DOHH2 (cell line): ENCODE measurements around the gene LRRC4C.

Experiments
- H3F3A ChIP-seq: fragments of 200-600 bp; sonication (generic), shearing (Covaris generic); 2 replicates; pipeline ENCODE4 v1.6.0; 2016; ENCODE audit warnings: antibody characterized with exemption, mild to moderate bottlenecking; ENCODE audit not compliant: control insufficient read depth, insufficient read depth
- H3K27ac ChIP-seq: fragments of 200-600 bp; sonication (generic); 2 replicates; pipeline ENCODE4 v1.5.1; 2014; ENCODE audit warnings: low read depth, mild to moderate bottlenecking, low read length, moderate library complexity
- H3K27me3 ChIP-seq: fragments of 200-600 bp; sonication (generic); 2 replicates; pipeline ENCODE4 v1.6.1; 2014; ENCODE audit warnings: mild to moderate bottlenecking, low read length, mixed read lengths; ENCODE audit not compliant: control insufficient read depth
- H3K36me3 ChIP-seq: fragments of 200-600 bp; sonication (generic); 2 replicates; pipeline ENCODE4 v1.6.1; 2014; ENCODE audit warnings: mild to moderate bottlenecking, low read length, moderate library complexity, mixed read lengths; ENCODE audit not compliant: control insufficient read depth
- H3K4me1 ChIP-seq: fragments of 200-600 bp; sonication (generic); 2 replicates; pipeline ENCODE4 v1.6.1; 2014; ENCODE audit warnings: mild to moderate bottlenecking, low read length, mixed read lengths; ENCODE audit not compliant: control insufficient read depth
- H3K4me2 ChIP-seq: fragments of 200-600 bp; sonication (generic); 2 replicates; pipeline ENCODE4 v1.6.0; 2014; ENCODE audit warnings: mild to moderate bottlenecking, low read length, moderate library complexity
- H3K4me3 ChIP-seq: fragments of 200-600 bp; sonication (generic); 2 replicates; pipeline ENCODE4 v1.5.1; 2014; ENCODE audit warnings: mild to moderate bottlenecking, low read length, mixed read lengths
- H3K79me2 ChIP-seq: fragments of 200-600 bp; sonication (generic); 2 replicates; pipeline ENCODE4 v1.6.1; 2014; ENCODE audit warnings: mild to moderate bottlenecking, low read length, mixed read lengths; ENCODE audit not compliant: control insufficient read depth
- H3K9me2 ChIP-seq: fragments of 200-600 bp; sonication (generic); replicated peaks from 2 replicates; pipeline ENCODE4 v1.6.1; 2014; ENCODE audit warnings: mild to moderate bottlenecking, low read length, mixed read lengths; ENCODE audit not compliant: control insufficient read depth
- H3K9me3 ChIP-seq: fragments of 200-600 bp; sonication (generic); 2 replicates; pipeline ENCODE4 v1.6.1; 2014; ENCODE audit warnings: antibody characterized with exemption, low read length, mixed read lengths; ENCODE audit not compliant: control insufficient read depth, insufficient read depth
- H4K20me1 ChIP-seq: fragments of 200-600 bp; sonication (generic); 2 replicates; pipeline ENCODE4 v1.6.0; 2014; ENCODE audit warnings: low read depth, mild to moderate bottlenecking, antibody characterized with exemption, low read length, moderate library complexity; ENCODE audit not compliant: control insufficient read depth, insufficient read depth
- CTCF ChIP-seq: fragments of 200-600 bp; sonication (generic); IDR thresholded peaks from one replicate; pipeline ENCODE4 v1.5.1; 2014; ENCODE audit warnings: antibody characterized with exemption, mild to moderate bottlenecking, low read depth, low read length; ENCODE audit not compliant: poor library complexity, severe bottlenecking
- EZH2phosphoT487 ChIP-seq: fragments of 200-600 bp; sonication (generic); IDR thresholded peaks from 2 replicates; pipeline ENCODE4 v1.6.1; 2017; ENCODE audit warnings: borderline replicate concordance, mild to moderate bottlenecking, antibody characterized with exemption, low read length, moderate library complexity, mixed read lengths

The LRRC4C gene

DNA sequence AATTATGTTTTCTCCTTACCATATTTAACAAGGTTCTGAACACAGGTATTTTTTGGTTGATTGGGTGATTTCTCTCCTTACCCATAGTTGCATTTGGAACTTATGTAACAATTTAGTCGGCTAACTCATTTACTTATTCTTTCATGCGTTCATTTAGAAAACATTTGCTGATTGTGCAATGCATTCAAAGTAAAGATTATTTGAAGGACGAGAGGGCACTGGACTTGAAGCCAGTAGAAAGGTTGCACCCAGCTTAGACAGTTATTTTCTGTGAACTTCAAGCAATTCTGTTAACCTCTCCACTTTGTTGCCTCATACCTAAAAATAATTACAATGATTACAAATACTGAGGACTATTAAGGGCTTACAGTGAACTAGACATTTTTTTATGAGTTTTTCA lies 769.6 kb downstream of the LRRC4C start:
- H3K4me3 ChIP-seq = no peak overlapping the region
- H3K79me2 ChIP-seq = no peaks in the 10 kb centered on the region
- no peaks in the 10 kb centered on the region for H3K9me3 ChIP-seq
- no peak overlapping the region for H3K27ac ChIP-seq
- no peaks in the 10 kb centered on the region for H3K9me2 ChIP-seq
- no peaks in the 10 kb centered on the region for H3K27me3 ChIP-seq
- H3K4me2 ChIP-seq = no peak overlapping the region
- no peaks in the 10 kb centered on the region for H4K20me1 ChIP-seq
- H3K36me3 ChIP-seq = no peaks in the 10 kb centered on the region
- TF ChIP-seq CTCF = no peak
- no peak for TF ChIP-seq EZH2phosphoT487
- no peaks in the 10 kb centered on the region for H3K4me1 ChIP-seq
- H3F3A ChIP-seq = no peaks in the 10 kb centered on the region

GRCh38 chr11:40688369-40688768 lies 771.1 kb downstream of the LRRC4C start:
- Histone ChIP-seq H3K27ac (no peak overlapping the region), H3K27me3 (no peaks in the 10 kb centered on the region), H4K20me1 (no peaks in the 10 kb centered on the region), H3K9me3 (no peaks in the 10 kb centered on the region), H3K36me3 (no peaks in the 10 kb centered on the region), H3K9me2 (no peaks in the 10 kb centered on the region), H3K79me2 (no peaks in the 10 kb centered on the region), H3K4me3 (no peak overlapping the region), H3K4me1 (no peaks in the 10 kb centered on the region), H3K4me2 (no peak overlapping the region), H3F3A (no peaks in the 10 kb centered on the region)
- TF ChIP-seq CTCF = no peak
- no peak for TF ChIP-seq EZH2phosphoT487

DNA sequence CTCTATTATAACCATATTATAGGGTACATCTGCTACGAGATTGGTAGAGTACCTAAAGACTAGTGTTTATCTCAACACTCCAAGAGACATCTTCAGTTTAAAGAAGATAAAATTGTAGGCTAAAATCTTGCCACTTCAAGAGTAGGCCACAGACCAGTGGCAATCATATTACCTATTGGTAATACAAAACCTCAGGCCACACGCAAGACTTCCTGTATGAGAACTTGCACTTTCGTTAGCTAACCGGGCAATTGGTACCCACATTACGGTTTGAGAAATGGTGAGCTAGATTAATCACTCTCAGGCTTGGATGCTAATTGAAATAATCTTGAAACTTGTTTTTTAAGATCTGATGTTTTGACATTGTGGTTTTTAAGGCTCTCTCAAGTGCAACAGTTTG lies 772.7 kb downstream of the LRRC4C start:
- no peak for TF ChIP-seq EZH2phosphoT487
- no peak for TF ChIP-seq CTCF
- Histone ChIP-seq H3K4me3 (no peak overlapping the region), H3K27me3 (no peaks in the 10 kb centered on the region), H3F3A (no peaks in the 10 kb centered on the region), H4K20me1 (no peaks in the 10 kb centered on the region), H3K9me3 (no peaks in the 10 kb centered on the region), H3K9me2 (no peaks in the 10 kb centered on the region), H3K79me2 (no peaks in the 10 kb centered on the region), H3K36me3 (no peaks in the 10 kb centered on the region), H3K4me2 (no peak overlapping the region), H3K27ac (no peak overlapping the region), H3K4me1 (no peaks in the 10 kb centered on the region)

- TF ChIP-seq CTCF (no peak), EZH2phosphoT487 (no peak)
- H3K4me2 ChIP-seq = no peak overlapping the region
- no peaks in the 10 kb centered on the region for H3K27me3 ChIP-seq
- H3K9me2 ChIP-seq = no peaks in the 10 kb centered on the region
- H3K79me2 ChIP-seq = no peaks in the 10 kb centered on the region
- H3K4me3 ChIP-seq = no peak overlapping the region
- H3K36me3 ChIP-seq = no peaks in the 10 kb centered on the region
- H3K4me1 ChIP-seq = no peaks in the 10 kb centered on the region
- H3F3A ChIP-seq = no peaks in the 10 kb centered on the region
- no peaks in the 10 kb centered on the region for H4K20me1 ChIP-seq
- H3K27ac ChIP-seq = no peak overlapping the region
- H3K9me3 ChIP-seq = no peaks in the 10 kb centered on the region
These were observed 776.4 kb downstream of the LRRC4C start for GRCh38 chr11:40683010-40683409.
